Measurements from ENCODE around the gene MKLN1. TPM values are rescaled to one million over a fixed set of nuclear protein-coding genes. Genes with fewer than 3 reads are reported as not detected.
"Not testable (repeated sequence)": the region's sequence is repeated elsewhere in the genome, so short reads cannot be mapped to it uniquely, and the experiment has no call there.

Gene MKLN1
- total RNA-seq, 1 donor from 2014 or later = 45.4 TPM

- intact Hi-C loops (cut with DNase I) = loop anchor here (10.0 kb wide), 1 partner anchor 411 kb away; no protein-coding TSS in a partner anchor
- not testable (repeated sequence) for DNase-seq (ENCODE audit: low spot score)
These were observed 21.6 kb upstream of the MKLN1 start for GRCh38 chr7:131306041-131306440.

- intact Hi-C loops (cut with DNase I) = loop anchor here (10.0 kb wide), 1 partner anchor 412 kb away; no protein-coding TSS in a partner anchor
- no peak for DNase-seq (ENCODE audit: low spot score)
These were observed 20.9 kb upstream of the MKLN1 start for GRCh38 chr7:131306777-131307176.

GRCh38 chr7:131307627-131308026, 20.0 kb upstream of the MKLN1 start:
- intact Hi-C loops (cut with DNase I) = loop anchor here (10.0 kb wide), 1 partner anchor 413 kb away; no protein-coding TSS in a partner anchor
- DNase-seq (ENCODE audit: low spot score) = no peak

- intact Hi-C loops (cut with DNase I) = no loop called here
- no peak for DNase-seq (ENCODE audit: low spot score)
These were observed 14.8 kb upstream of the MKLN1 start for GRCh38 chr7:131312838-131313237.

- no peak for DNase-seq (ENCODE audit: low spot score)
- intact Hi-C loops (cut with DNase I) = no loop called here
These were observed 7.1 kb upstream of the MKLN1 start for GRCh38 chr7:131320603-131321002.

GRCh38 chr7:131321656-131322055, 6.0 kb upstream of the MKLN1 start:
- DNase-seq (ENCODE audit: low spot score) = no peak
- intact Hi-C loops (cut with DNase I) = no loop called here

GRCh38 chr7:131322061-131322460, 5.6 kb upstream of the MKLN1 start:
- DNase-seq (ENCODE audit: low spot score) = no peak
- intact Hi-C loops (cut with DNase I) = no loop called here

- DNase-seq (ENCODE audit: low spot score) = no peak
- intact Hi-C loops (cut with DNase I) = no loop called here
These were observed 4.8 kb upstream of the MKLN1 start for GRCh38 chr7:131322861-131323260.

- intact Hi-C loops (cut with DNase I) = no loop called here
- no peak for DNase-seq (ENCODE audit: low spot score)
These were observed 2.4 kb upstream of the MKLN1 start for GRCh38 chr7:131325179-131325840.

GRCh38 chr7:131326576-131326975, 1.1 kb upstream of the MKLN1 start:
- no peak for DNase-seq (ENCODE audit: low spot score)
- intact Hi-C loops (cut with DNase I) = no loop called here

GRCh38 chr7:131327049-131327625, 539 bp upstream of the MKLN1 start:
- no peak for DNase-seq (ENCODE audit: low spot score)
- intact Hi-C loops (cut with DNase I) = no loop called here

- DNase-seq (ENCODE audit: low spot score) = no peak
- intact Hi-C loops (cut with DNase I) = no loop called here
These were observed 900 bp downstream of the MKLN1 start for GRCh38 chr7:131328377-131329175.

- intact Hi-C loops (cut with DNase I) = no loop called here
- no peak for DNase-seq (ENCODE audit: low spot score)
These were observed 1.5 kb downstream of the MKLN1 start for GRCh38 chr7:131329176-131329570.

GRCh38 chr7:131330299-131330698, 2.6 kb downstream of the MKLN1 start:
- intact Hi-C loops (cut with DNase I) = no loop called here
- DNase-seq (ENCODE audit: low spot score) = no peak

GRCh38 chr7:131331806-131332205, 4.1 kb downstream of the MKLN1 start:
- intact Hi-C loops (cut with DNase I) = no loop called here
- no peak for DNase-seq (ENCODE audit: low spot score)

GRCh38 chr7:131332729-131333128, 5.1 kb downstream of the MKLN1 start:
- intact Hi-C loops (cut with DNase I); DNase-seq (ENCODE audit: low spot score): not testable (repeated sequence)

- intact Hi-C loops (cut with DNase I) = no loop called here
- DNase-seq (ENCODE audit: low spot score) = no peak
These were observed 8.1 kb downstream of the MKLN1 start for GRCh38 chr7:131335639-131336381.

GRCh38 chr7:131336956-131337355, 9.3 kb downstream of the MKLN1 start:
- DNase-seq (ENCODE audit: low spot score) = no peak
- intact Hi-C loops (cut with DNase I) = no loop called here

GRCh38 chr7:131338173-131338572, 10.5 kb downstream of the MKLN1 start:
- intact Hi-C loops (cut with DNase I) = no loop called here
- DNase-seq (ENCODE audit: low spot score) = no peak
